GM19043 (cell line): ENCODE measurements around the gene STK39.

ENCODE experiments used
- ATAC-seq: cut with Tn5 transposase; IDR thresholded peaks from one replicate; pipeline ENCODE4 v1.9.1; 2021; ENCODE audit warnings: low read depth; ENCODE audit not compliant: unreplicated experiment

STK39 gene

DNA sequence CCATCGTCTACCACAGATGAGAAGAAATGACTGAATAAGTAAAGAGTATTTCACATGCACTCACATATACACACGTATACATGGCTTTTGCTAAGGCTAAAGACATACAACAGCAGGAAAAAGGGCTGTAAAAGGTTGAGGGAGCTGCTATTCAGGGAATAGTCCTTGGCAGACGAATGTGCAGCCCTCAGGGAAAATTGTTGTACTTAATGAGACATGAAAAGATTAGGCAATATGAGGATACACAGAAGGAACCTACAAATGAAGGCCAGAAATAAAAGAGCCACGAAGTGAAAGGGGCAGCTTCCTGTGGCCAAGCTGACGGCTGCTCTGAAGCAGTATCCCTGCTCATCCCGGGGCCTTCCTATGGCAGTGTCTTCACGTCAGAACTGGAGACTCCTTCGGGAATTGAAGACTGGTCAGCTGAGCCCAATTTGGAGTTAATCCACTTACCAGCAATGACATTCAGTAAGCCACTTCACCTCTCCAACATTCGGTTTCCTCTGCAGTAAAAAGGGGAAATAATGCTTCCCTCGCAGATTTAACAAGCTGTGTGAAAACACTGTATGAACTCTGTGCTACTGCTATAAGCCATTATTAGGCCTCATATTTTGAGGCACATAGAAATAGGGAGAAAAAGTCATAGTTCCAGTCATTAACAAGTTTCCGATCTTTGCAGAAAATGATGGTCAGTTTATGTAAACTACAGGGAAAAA lies 221.8 kb downstream of the STK39 start:
- ATAC-seq, result no peak

GRCh38 chr2:168024459-168024858 lies 222.9 kb downstream of the STK39 start:
- ATAC-seq, result no peak

GRCh38 chr2:168021800-168022587 lies 225.4 kb downstream of the STK39 start:
- no peak for ATAC-seq

DNA sequence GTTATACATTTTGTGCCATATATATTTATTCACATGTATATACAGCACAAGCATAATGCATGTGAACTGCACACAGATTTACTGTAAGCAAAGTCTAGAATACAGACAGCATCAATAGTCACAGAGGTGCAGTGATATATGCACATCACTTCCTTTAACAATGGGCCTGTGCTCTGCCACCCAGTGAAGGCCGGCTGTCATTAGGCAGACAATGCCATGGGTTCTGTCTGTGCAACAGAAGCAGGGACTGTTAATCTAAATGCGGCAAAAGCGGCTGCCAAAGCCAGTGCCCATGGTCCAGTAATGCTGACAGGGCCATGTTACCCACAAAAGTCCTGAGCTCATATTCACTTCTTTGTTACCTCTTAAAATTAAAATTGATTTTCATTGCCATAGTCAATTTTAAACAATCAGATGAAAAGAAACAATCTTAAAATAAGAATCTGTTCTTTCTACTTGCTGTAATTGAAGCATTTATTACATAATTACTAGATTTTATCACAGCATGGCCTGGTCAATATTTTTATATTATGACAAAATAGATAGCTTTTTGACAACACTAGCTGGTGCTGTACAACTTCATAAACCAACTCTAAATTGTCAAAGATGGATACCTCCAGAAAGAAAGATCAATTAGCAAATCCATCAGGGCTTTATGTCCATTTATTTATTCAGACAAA lies 232.0 kb downstream of the STK39 start:
- ATAC-seq, result no peak

- ATAC-seq, result no peak
Observed at GRCh38 chr2:168009900-168010299, 237.5 kb downstream of the STK39 start.

DNA sequence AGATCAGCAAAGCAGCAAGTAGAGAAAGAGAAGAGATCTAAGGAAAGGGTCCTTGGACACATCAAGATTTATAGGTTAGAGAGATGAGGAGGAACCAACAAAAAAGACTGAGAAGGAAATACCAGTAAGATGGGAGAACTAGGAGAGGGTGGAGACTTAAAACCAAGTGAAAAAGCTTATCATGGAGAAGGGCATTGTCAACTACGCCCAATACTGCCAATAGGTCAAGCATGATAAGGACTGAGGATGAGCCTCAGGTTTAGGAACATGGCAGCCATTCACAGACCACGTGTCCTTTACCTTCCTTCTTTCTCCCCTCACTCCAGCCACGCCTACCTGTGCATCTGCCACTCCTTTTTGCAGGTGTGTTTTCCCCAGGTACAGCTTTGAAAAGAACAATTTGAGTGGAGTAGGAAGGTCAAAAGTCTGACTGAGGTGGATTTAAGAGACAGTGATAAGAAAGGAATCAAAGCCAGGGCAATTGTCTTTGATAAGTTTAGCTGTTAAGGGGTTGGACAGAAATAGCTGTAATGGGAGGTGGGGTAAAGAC lies 238.7 kb downstream of the STK39 start:
- ATAC-seq, result no peak

- ATAC-seq, result no peak
Observed at GRCh38 chr2:168006498-168006897, 240.9 kb downstream of the STK39 start.

DNA sequence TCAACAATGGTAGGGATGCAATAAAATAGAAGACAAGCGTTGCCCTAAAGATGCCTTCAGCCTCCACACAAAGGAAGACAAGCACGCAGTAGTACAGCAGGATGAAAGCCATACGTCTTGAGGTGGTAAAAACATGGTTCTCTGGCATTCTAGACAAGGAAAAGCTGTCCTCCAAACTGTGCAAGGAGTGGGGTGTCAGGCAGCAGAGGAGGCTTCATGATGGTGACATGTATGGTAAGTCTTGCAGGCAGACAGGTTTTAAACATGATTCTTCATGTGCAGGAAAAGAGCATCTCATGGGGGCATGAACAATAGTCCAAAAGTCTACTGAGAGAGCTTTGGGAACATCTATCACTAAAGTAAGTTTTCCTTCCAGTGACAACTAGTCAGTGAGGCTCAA lies 241.8 kb downstream of the STK39 start:
- no peak for ATAC-seq

GRCh38 chr2:168003876-168004275 lies 243.5 kb downstream of the STK39 start:
- ATAC-seq, result no peak

- no peak for ATAC-seq
Observed at GRCh38 chr2:168002021-168002553, 245.3 kb downstream of the STK39 start.

DNA sequence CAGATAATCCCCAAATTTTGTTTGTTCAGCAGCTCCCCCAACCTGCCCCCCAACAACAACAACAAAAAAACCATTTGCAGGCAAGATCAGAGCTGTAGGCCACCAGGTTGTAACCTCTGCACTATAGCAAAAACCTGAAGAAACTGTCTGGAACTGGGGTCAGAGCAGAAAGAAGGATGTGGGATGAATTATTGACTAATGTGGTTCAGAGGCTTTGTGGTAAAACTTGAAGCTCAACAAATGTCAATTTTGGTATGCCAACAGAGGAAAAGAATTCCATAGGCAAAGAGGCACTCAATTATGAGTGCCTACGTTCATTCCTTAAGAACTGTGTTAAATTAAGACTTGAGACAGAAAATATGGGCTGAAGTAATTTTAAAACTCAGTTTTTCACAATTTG lies 255.1 kb downstream of the STK39 start:
- no peak for ATAC-seq

DNA sequence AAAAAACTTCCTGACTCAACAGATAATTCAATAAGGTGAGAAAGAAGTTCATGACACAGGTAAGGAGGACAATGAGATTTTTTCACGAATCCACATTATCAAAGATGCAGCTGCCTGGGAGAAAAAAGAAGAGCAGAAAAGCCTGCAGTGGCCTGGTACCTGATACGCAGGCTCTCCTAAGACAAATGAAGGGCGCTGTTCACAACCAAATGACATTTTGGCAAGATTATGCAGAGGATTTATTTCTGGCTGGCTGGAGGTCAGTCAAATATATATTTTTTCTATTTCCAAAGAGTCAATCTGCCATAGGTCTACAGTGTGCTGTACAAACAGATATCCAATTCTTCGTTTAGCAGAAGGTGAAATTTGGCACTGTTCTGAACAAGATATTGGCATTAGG lies 257.3 kb downstream of the STK39 start:
- no peak for ATAC-seq

GRCh38 chr2:167988296-167988695 lies 259.1 kb downstream of the STK39 start:
- no peak for ATAC-seq

DNA sequence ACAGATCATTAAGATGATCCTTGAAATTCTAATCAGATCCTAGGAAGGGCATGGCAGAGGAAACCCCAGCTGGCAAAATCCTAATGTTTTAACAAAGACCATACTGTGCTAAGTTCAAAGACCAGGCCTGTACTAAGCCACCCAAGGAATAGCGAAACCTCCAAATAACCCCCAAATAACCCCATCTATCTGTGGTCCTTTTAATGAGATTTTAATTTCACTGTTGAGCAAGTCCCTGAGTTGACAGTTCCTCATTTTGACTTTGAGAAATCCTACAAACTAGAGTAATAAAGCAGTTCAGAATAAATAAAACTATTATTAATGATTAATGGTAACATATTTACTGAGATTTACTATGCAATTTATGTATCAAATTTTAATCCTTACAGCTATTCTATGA lies 259.8 kb downstream of the STK39 start:
- ATAC-seq, result no peak

- no peak for ATAC-seq
Observed at GRCh38 chr2:167987026-167987425, 260.4 kb downstream of the STK39 start.

- no peak for ATAC-seq
Observed at GRCh38 chr2:167986223-167986622, 261.2 kb downstream of the STK39 start.

DNA sequence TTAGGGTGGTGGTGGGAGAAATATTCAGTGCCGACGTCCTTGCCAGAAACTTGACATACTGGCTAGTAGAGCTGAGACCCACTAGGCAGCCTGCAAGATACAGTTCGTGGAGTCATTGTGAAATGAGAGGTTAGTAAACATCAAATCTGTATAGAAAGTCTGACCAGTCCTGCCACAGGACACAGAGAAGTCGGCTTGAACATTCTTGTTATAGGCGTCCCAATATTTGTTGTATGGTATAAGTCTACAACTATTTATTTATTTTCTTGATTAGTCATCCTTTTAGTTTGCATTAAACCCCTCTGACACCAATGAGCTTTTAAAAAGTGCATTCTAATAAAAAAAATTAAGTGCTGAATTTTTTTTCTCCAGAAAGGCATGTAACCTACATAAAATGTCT lies 265.4 kb downstream of the STK39 start:
- no peak for ATAC-seq

DNA sequence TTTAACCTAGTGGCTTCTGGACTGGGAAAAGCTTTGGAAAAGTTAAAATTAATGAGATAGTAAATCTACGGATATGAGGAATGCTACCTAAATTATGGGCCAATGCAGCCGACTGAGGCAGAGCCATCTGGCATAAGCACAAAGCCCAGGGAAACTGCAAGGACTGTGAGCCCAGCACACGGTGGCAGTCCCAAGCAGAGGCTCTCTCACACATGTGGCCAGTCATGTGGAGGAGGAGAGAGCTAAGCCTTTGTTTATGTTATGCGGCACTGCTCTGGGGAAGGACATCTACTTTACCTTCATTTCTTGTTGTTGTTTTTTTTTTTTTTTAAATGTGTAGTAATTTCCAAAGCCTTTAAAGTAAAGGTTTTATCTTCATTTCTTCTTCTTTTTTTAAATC lies 267.0 kb downstream of the STK39 start:
- no peak for ATAC-seq

GRCh38 chr2:167972746-167973145 lies 274.6 kb downstream of the STK39 start:
- ATAC-seq, result no peak

DNA sequence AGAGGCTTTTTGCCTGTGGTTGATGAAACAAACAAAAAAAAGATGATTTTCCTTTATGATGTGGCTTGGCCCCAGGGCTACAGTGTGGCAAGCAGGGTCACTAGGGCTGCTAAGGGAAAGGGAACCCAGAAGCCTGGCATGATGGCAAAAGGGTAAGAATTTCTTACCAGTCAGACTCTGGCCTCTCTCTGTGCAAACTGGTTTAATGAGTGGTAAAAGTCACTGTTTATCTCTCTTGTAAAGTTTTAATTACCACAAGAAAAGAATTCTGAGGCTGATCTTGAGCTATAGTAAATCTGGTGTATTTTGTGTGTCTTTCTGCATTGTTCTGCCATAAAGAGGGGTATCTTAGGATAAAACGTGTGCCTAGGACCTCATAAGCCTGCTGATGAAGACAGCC lies 275.4 kb downstream of the STK39 start:
- ATAC-seq, result no peak
